PC-9 (cell line): Measurements from ENCODE around the gene PAX7.

ENCODE experiments used
- CTCF ChIP-seq: fragments of 200-600 bp; sonication (generic); conservative IDR thresholded peaks from 2 replicates; pipeline ENCODE4 v1.6.1; 2017; ENCODE audit warnings: mixed run types, antibody characterized with exemption, mild to moderate bottlenecking, moderate library complexity
- EZH2 ChIP-seq: fragments of 200-600 bp; sonication (generic); IDR thresholded peaks from 2 replicates; pipeline ENCODE4 v1.8.0; 2017; ENCODE audit warnings: antibody characterized with exemption, low read depth

- TF ChIP-seq CTCF = no peak
- no peak for TF ChIP-seq EZH2
These were observed 120.0 kb downstream of the PAX7 start for GRCh38 chr1:18750600-18750999.
